WERI-Rb-1 (cell line): Measurements from ENCODE around the gene COL3A1.

Source experiments
- DNase-seq: peaks from one replicate; pipeline ENCODE4 v3.0.0-alpha.2; 2020
- H3K27ac ChIP-seq: fragments of 250-450 bp; sonication (Bioruptor Pico); 2 replicates; pipeline ENCODE4 v1.5.1; 2020; ENCODE audit warnings: mild to moderate bottlenecking, moderate library complexity
- H3K27me3 ChIP-seq: fragments of 250-450 bp; sonication (Bioruptor Pico); 2 replicates; pipeline ENCODE4 v1.5.1; 2021; ENCODE audit warnings: mild to moderate bottlenecking, low read depth, moderate library complexity; ENCODE audit not compliant: insufficient read depth, severe bottlenecking
- H3K36me3 ChIP-seq: fragments of 250-450 bp; sonication (Bioruptor Pico); 2 replicates; pipeline ENCODE4 v1.5.1; 2020; ENCODE audit warnings: mild to moderate bottlenecking, moderate library complexity
- H3K4me3 ChIP-seq: 2 replicates; pipeline ENCODE4 v1.5.1; 2011; ENCODE audit warnings: low read depth, mild to moderate bottlenecking, control low read depth, low read length
- H3K9me3 ChIP-seq: fragments of 250-450 bp; sonication (Bioruptor Pico); 2 replicates; pipeline ENCODE4 v1.5.1; 2021; ENCODE audit warnings: mild to moderate bottlenecking, moderate library complexity; ENCODE audit not compliant: severe bottlenecking
- TF ChIP-seq, protein P1 (sequence below): IDR thresholded peaks from 2 replicates; pipeline ENCODE4 v1.5.1; 2011; ENCODE audit warnings: low read depth, mild to moderate bottlenecking, control low read depth, inconsistent platforms, low read length

COL3A1 gene

DNA sequence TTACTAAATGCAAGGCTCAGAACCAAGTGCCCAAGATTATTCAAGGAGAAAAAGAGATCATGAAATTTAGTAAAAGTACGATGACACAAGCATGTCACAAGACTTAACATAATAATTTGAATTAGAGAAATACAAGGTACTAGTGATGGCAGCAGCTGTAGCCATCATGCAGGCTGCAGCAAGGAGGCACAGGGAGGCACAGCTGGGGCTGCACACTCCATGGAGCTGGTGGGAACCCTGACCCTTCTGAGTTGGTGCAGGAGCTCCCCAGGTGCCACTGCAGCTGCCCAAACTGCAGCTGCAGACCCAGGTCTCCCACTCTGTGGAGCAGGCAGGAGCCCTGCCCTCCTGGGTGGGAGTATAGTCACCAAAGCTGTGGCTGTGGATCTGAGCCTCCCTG is 46.0 kb downstream of the COL3A1 start:
- no peaks in the 10 kb centered on the region for H3K27me3 ChIP-seq

DNA sequence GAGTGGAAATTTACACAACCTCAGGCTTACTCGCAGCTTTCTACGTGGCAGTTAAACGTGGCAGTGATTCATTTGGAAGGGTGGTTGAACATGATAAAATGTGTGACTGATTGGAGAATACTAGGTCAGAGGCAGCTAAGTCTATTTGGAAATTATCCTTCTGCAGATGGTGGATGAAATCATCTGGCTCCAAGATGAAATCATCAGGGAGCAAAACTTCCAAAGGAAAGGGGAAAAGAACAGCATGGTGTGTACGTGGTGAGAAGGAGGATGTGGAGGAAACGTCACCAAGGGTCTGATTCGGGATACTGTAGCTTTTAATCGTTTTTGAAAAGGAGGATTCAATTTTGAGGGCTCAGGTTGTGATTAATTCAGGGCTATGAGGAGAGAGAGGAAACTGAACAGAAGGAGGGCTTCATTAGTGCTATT is 47.9 kb downstream of the COL3A1 start:
- TF ChIP-seq, protein P1, sequence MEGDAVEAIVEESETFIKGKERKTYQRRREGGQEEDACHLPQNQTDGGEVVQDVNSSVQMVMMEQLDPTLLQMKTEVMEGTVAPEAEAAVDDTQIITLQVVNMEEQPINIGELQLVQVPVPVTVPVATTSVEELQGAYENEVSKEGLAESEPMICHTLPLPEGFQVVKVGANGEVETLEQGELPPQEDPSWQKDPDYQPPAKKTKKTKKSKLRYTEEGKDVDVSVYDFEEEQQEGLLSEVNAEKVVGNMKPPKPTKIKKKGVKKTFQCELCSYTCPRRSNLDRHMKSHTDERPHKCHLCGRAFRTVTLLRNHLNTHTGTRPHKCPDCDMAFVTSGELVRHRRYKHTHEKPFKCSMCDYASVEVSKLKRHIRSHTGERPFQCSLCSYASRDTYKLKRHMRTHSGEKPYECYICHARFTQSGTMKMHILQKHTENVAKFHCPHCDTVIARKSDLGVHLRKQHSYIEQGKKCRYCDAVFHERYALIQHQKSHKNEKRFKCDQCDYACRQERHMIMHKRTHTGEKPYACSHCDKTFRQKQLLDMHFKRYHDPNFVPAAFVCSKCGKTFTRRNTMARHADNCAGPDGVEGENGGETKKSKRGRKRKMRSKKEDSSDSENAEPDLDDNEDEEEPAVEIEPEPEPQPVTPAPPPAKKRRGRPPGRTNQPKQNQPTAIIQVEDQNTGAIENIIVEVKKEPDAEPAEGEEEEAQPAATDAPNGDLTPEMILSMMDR = no peak
- DNase-seq = no peak
- Histone ChIP-seq H3K27me3 (no peaks in the 10 kb centered on the region), H3K9me3 (no peaks in the 10 kb centered on the region), H3K27ac (no peak overlapping the region), H3K4me3 (no peak overlapping the region), H3K36me3 (no peaks in the 10 kb centered on the region)

More for the DNA sequence above, 46.0 kb downstream of the COL3A1 start:
- Histone ChIP-seq H3K36me3 (no peaks in the 10 kb centered on the region), H3K4me3 (no peak overlapping the region), H3K27ac (no peak overlapping the region), H3K9me3 (no peaks in the 10 kb centered on the region)
- TF ChIP-seq, protein P1 = no peak
- DNase-seq = no peak

DNA sequence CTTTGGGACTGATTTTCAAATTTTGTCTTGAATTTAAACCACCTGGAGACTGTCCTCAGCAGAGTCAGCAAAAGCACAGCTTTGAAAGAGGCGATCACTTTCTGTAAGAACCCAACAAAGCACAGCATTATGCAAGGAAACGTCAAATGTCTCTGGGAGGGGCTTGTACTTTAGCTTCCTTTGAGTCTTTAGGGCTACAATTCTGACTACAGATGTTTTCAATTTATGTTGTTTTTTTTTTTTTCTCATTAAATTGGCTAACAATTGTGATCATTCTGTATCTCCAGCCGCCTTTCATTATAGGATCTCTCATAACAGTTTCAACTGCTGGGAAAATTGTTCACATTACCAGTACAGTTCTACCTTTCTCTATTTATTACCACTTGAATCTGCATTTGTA is 48.3 kb downstream of the COL3A1 start:
- Histone ChIP-seq H3K27me3 (no peaks in the 10 kb centered on the region), H3K4me3 (no peak overlapping the region), H3K27ac (no peak overlapping the region), H3K9me3 (no peaks in the 10 kb centered on the region), H3K36me3 (no peaks in the 10 kb centered on the region)
- TF ChIP-seq, protein P1 = no peak
- no peak for DNase-seq

DNA sequence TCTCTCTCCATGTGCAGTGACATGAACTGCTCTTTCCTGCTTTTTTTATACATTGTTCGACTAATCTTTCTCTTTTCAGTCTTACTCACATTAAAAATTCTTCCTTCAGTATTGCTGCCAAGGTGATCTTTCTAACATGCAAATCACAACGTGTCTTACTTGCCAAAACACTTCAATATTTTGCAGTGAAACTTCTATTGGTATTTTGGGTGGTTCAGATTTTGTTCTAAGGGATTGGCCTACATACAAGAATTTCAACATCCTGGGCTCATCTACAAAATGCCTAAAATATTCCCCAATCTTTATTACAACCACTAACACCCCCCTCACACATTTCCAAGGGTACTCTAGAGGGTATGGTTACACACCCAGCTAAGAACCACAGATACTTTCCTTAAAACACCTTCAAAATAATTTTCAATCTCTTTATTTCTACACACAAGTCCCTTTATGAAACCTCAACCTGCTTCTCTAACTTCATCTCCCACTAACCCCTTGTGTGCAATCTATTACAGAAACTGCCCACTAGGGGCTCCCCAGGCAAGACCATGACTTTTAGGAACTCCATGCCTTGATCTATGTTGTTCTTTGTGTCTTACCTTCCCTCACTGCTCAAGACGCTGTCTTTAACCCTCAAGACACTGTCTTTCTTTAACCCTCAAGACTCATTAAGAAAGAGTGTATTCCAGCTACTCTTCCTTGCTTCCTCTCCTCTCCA is 50.9 kb downstream of the COL3A1 start:
- Histone ChIP-seq H3K36me3 (no peaks in the 10 kb centered on the region), H3K27me3 (no peaks in the 10 kb centered on the region), H3K27ac (no peak overlapping the region), H3K4me3 (no peak overlapping the region), H3K9me3 (no peaks in the 10 kb centered on the region)
- DNase-seq = peak; percentile 24
- TF ChIP-seq, protein P1 = peak; percentile 60

DNA sequence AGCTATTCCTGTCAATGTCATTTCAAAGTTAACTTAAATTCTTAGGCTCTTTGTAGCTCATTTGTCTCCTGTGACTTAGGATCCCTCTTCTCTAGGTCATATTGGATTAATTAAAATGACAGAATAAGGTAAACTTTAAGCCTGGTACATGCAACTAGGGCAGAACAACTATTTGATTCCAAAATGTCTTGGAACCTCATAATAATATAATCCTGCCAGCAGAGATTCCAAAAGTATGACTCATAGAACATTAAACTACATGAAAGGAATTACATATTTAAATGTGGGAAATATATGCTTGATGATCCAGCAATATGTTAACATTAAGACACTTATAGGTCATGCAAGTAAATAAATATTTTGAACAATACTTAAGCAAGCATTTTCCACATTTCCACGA is 63.3 kb downstream of the COL3A1 start:
- Histone ChIP-seq H3K36me3 (no peaks in the 10 kb centered on the region), H3K9me3 (no peaks in the 10 kb centered on the region), H3K4me3 (no peak overlapping the region), H3K27ac (no peak overlapping the region), H3K27me3 (no peaks in the 10 kb centered on the region)
- DNase-seq = no peak
- TF ChIP-seq, protein P1 = no peak

DNA sequence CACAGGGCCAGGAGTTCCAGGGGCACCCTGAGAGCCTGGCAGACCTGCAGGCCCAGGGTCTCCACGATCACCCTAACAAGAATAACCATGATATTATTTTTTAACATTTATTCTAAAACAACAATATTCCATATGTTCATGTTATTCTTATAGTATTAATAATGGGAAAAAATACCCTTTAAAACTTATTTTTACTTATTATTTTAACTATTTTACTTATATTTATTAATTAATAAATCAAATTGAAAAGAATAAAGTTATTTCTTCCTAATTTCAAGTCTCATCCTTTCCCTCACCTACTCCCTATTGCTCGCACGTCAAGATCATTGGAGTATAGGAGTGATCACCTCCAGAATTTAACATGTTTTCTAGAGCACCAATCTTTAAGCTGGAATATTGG is 71.7 kb downstream of the COL3A1 start:
- H3K9me3 ChIP-seq = no peaks in the 10 kb centered on the region
- TF ChIP-seq, protein P1 = no peak
- no peak overlapping the region for H3K4me3 ChIP-seq
- no peaks in the 10 kb centered on the region for H3K36me3 ChIP-seq
- H3K27me3 ChIP-seq = no peaks in the 10 kb centered on the region
- no peak for DNase-seq
- H3K27ac ChIP-seq = peak overlapping the region; percentile 60
